AG08396 (cell line): ENCODE measurements around the gene CASKIN1.

Experiments used
- DNase-seq: peaks from one replicate; pipeline ENCODE4 v3.0.0; 2012; ENCODE audit warnings: low spot score, mixed read lengths

CASKIN1 gene

GRCh38 chr16:2194852-2195321 lies 1.5 kb downstream of the CASKIN1 start:
- DNase-seq: peak; percentile 48

DNA sequence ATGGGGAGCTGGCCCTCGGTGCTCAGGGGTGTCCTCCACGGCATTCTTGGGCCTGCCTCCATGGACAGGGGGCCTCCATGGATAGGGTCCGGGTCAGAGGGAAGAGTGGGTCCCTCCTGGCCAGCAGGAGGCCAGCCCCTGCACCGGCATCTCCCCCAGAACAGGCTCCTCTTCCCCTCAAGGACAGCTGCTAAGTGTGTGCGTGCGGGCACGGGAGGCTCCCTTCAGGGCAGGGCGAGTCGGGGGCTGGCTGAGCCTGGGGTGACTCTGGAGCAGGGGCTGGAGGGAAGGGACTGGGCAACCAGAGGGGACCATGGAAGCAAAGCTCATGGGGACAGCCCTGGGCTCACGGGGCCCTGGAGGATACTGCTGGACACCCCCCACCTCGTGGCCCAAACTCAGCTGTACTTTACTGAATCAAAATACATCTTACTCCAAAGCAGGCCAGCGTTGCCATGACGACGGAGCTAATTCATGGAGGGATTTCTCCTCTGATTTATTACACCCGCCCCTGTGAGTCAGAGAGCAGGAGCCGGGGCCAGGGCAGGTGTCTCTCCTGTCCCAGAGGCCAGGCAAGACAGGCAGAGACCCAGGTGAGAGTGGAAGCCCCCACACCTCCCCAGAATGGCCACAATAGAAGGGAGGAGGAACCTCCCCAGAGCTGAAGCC lies 2.1 kb downstream of the CASKIN1 start:
- DNase-seq: peak; percentile 45

GRCh38 chr16:2191446-2191706 lies 5.0 kb downstream of the CASKIN1 start:
- no peak for DNase-seq

- DNase-seq: no peak
These were observed 5.6 kb downstream of the CASKIN1 start for GRCh38 chr16:2190659-2191445.

DNA sequence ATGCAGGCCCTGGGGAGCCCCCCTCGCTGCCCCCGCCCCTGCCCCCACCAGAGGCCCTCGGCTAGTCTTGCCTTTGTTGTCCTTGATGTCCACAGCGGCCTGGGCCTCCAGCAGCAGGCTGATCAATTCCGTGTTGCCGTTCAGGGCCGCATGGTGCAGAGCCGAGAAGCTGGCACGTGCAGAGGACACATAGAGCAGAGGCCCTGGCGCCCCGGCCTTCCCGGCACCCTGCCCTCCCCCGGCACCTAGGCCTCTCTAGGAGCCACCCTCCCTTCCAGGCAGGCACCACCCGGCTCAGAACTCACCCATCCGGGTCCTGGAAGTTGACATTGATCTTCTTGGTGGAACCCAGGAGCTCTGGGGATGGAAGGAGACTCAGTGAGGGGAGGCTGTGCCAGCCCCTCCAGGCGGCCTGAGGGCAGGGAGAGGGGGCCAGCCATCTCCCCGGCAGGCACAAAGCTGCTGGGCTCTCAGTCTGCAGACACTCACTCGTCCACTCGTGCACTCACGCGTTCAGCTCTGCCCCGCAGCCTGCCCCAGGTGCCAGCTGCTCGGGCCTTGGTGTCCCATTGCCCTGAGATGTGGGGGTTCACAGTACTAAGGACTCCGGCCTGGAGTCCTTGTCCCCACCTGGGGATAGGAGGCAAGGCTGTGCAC lies 6.3 kb downstream of the CASKIN1 start:
- DNase-seq: no peak

GRCh38 chr16:2189252-2189893 lies 7.0 kb downstream of the CASKIN1 start:
- no peak for DNase-seq

GRCh38 chr16:2188395-2188794 lies 8.0 kb downstream of the CASKIN1 start:
- DNase-seq: no peak

- DNase-seq: no peak
These were observed 9.2 kb downstream of the CASKIN1 start for GRCh38 chr16:2187212-2187611.

- DNase-seq: no peak
These were observed 9.9 kb downstream of the CASKIN1 start for GRCh38 chr16:2186505-2186904.

DNA sequence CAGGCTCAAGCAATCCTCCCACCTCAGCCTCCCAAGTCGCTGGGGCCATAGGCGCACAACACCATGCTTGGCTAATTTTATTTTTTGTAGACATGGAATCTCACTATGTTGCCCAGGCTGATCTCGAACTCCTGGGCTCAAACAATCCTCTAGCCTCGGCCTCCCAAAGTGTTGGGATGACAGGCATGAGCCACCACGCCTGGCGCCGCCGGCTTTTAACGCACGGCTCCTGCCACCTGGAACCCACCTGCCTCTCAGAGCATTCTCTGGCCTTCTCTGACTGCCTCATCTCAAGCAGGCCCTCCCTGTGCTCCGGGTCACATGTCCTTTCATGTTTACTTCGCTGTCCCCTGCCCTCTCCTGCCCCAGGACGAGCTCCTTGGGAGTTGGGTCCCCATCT lies 10.3 kb downstream of the CASKIN1 start:
- no peak for DNase-seq

DNA sequence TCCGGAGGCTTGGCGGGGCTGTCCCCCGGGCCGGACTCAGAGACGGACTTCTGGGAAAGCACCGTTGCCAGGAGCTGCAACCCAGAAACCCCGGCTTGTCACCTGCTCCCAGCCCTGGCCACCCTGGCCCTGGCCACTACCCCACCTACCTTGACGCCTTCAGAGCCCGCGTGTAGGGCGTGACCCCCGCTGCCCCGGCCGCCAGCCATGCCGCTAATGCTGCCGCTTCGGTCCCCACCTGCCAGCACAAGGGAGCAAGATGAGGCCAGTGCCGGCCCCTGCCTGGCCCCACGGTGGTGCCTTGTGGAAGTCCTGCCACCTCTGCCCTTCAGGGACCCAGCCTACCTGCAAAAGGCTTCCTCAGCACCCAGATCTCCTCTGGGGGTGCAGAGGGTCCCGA lies 11.4 kb downstream of the CASKIN1 start:
- no peak for DNase-seq

GRCh38 chr16:2184346-2184745 lies 12.1 kb downstream of the CASKIN1 start:
- no peak for DNase-seq

- no peak for DNase-seq
These were observed 12.7 kb downstream of the CASKIN1 start for GRCh38 chr16:2183671-2184070.

GRCh38 chr16:2181952-2182351 lies 14.5 kb downstream of the CASKIN1 start:
- no peak for DNase-seq

DNA sequence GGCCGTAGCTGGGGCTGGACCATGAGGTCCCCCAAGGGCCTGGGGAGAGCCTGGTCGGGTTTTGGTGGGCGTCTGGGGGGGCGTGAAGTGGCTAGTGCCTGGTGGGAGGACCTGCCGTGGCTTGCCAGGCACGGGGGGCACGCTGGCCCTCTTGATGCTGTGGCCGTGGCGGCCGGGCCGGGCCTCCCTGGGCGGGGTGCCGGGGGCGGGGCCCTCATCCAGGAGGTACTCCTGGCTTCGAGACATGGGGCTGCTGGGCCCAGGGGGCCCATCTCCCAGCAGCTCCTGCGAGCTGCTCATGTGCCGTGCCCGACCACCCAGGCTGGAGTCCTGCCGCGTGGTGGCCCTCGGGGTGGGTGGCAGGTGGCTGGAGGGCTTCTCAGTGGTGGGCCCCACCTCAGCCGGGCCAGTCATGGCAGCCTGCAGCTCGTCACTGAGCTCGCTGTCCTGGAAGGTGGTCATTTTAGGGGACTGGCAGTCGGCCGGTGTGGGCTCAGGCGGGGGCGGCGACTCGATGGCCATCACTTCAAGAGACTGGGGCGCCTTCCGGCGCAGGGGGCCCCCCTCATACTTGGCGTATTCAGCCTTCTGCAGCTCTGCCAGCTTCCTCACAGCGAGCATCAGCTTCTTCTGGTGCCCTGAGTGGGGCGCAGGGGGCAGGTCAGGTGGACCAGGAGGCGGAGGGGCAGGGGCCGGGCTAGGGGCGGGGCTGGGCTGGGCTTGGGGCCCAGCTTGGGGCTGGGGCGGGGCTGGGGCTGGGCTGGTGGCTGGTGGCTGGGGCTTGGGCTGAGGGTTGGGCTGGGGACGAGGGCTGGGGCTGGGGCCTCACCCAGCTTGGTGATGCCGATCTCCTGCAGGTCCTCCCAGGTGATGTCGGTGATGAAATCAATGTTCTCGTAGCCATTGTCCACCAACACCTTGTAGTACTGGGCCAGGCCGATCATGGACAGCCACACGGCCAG lies 15.2 kb downstream of the CASKIN1 start:
- DNase-seq: no peak

DNA sequence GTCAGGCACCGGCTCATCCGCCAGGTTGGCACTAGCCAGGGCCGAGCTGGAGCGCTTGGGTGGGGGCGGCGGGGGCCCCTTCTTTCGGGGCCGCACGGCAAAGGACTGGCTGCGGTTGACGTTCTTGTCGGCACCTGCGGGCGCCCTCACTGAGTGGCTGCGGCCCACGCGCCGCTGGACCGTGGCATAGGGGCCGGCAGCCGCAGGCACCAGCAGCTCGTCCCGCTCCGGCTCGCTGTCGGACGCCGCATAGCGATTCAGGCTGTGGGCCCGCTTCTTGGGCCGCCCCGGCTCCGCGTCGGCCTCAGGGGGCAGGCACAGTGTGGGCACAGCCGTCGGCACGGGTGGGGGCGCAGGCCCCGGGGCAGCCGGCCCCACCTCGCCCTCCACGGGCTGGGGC lies 15.9 kb downstream of the CASKIN1 start:
- no peak for DNase-seq

DNA sequence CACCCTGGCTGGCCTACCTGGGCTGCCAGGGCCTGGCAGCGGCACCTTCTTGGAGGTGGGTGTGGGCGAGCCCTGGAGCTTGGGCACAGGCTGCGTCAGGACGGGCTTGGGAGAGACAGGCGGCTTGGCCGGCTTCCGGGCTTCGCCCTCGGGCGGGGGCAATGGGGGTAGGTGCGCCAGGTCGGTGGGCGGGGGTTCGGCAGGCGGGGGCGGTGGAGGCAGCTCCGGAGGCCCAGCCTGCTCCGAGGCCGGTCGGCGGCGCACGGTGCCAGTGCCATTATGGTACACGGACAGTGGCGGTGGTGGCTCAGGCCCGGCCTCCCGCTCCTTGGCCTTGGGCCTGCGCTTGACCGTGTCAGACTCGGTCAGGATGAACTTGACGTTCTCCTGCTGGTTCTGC lies 16.8 kb downstream of the CASKIN1 start:
- DNase-seq: no peak

- no peak for DNase-seq
These were observed 17.3 kb downstream of the CASKIN1 start for GRCh38 chr16:2179107-2179501.

DNA sequence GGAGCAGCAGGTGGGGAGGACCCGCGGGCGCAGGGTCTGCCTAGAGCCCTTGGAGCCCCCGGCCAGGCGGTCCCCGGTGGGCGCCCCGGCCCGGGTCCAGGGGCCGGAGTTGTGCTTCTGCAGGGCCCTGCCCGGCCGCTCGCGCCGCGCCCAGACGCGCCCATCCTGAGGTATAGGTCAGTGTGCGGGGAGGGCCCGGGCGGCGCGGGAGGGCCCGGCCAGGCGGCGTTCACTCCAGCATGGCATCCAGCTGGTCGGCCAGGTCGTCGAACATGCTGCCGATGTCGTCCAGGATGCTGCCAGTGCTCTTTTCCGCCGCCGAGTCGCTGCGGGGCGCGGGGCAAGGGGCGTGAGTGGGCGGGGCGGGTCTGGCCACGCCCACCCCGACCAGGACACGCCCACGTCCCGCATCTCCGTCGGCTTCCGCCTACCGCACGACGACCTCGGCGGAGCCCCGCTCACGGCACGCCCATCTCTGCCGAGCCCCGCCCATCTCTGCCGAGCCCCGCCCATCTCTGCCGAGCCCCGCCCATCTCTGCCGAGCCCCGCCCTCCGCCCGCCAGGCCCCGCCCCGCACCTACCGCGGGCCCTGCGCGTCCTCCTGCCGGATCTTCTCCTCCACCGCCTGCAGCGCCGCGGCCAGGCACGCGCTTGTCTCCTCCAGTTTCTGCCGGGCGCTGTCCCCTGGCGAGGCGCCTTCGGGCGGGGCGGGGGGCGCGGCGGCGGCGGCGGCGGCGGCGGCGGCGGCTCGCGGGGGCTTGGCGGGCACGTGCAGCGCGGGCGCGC lies 17.9 kb downstream of the CASKIN1 start:
- no peak for DNase-seq

DNA sequence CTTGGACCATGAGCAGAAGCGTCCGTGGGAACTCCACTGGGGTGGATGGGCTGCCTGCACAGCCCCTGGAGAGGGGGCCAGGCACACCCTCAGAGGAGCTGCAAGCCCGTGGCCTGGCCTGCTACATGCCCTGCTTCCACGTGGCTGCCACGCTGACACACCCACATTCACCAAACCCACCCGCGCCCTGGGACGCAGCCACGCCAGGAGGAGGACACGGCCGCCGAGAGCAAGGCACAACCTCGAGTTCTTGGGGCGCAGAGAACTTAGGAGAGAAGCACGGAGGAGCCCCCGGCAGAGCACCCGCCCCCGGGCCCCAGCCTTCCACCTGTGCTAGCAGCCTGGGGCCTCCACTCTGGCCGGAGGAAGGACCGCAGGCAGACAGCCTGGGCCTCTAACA lies 18.8 kb downstream of the CASKIN1 start:
- no peak for DNase-seq

- no peak for DNase-seq
These were observed 19.3 kb downstream of the CASKIN1 start for GRCh38 chr16:2177101-2177500.
